ENCODE results near the gene FKBP2.

- TF ChIP-seq CTCF (IDR thresholded peaks at IDR 0.05) = no peak
- peak in 2 of 4 donors; percentile 9 to 17 for TF ChIP-seq POLR2A (IDR thresholded peaks at IDR 0.05)
Observed at GRCh38 chr11:64226507-64227051, 14.3 kb upstream of the FKBP2 start.

Data from esophagus squamous epithelium (tissue), 4 donors.